ENCODE data around the gene HCN3.

GRCh38 chr1:155321639-155322503, 44.6 kb downstream of the HCN3 start:
- TF ChIP-seq POLR2A (IDR thresholded peaks at IDR 0.05) (no peak), CTCF (IDR thresholded peaks at IDR 0.05) (no peak)

Measured in testis (tissue), 2 donors.